Measurements from ENCODE around the gene SFRP5. TPM values are rescaled to one million over a fixed set of nuclear protein-coding genes. Genes with fewer than 3 reads are reported as not detected.

The SFRP5 gene
- total and polyA plus RNA-seq, 2 of the 13 experiments (the other 11 are each of a cell fraction or from before 2014, with no cell fraction given): 0.32 to 1.7 TPM

GRCh38 chr10:97736403-97736901 is 35.3 kb downstream of the SFRP5 start (continued):
- TF ChIP-seq, protein P1, sequence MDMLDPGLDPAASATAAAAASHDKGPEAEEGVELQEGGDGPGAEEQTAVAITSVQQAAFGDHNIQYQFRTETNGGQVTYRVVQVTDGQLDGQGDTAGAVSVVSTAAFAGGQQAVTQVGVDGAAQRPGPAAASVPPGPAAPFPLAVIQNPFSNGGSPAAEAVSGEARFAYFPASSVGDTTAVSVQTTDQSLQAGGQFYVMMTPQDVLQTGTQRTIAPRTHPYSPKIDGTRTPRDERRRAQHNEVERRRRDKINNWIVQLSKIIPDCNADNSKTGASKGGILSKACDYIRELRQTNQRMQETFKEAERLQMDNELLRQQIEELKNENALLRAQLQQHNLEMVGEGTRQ (IDR thresholded peaks at IDR 0.05; ENCODE audit: low read depth, low read length): no peak
- TF ChIP-seq, protein P1 (CRISPR knock-in tag; IDR thresholded peaks at IDR 0.05; ENCODE audit: borderline replicate concordance): 0 out of 2 replicates have a peak, but pooled peaks have one; percentile 53
- no peak for TF ChIP-seq MAFK (conservative IDR thresholded peaks at IDR 0.05 in 1 of 2, IDR thresholded peaks at IDR 0.05 in 1 of 2; ENCODE audit: low read length in 2 of 2)
- TF ChIP-seq ATF7 (IDR thresholded peaks at IDR 0.05): no peak
- TF ChIP-seq ATF7 (CRISPR knock-in tag; IDR thresholded peaks at IDR 0.05): no peak
- TF ChIP-seq KDM4B (CRISPR knock-in tag; IDR thresholded peaks at IDR 0.05): no peak
- TF ChIP-seq, protein P2, sequence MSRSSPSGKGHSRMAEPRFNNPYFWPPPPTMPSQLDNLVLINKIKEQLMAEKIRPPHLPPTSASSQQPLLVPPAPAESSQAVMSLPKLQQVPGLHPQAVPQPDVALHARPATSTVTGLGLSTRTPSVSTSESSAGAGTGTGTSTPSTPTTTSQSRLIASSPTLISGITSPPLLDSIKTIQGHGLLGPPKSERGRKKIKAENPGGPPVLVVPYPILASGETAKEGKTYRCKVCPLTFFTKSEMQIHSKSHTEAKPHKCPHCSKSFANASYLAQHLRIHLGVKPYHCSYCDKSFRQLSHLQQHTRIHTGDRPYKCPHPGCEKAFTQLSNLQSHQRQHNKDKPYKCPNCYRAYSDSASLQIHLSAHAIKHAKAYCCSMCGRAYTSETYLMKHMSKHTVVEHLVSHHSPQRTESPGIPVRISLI (CRISPR knock-in tag; IDR thresholded peaks at IDR 0.05; ENCODE audit: borderline replicate concordance): no peak
- 0 out of 2 replicates have a peak, but pooled peaks have one; percentile 6 for TF ChIP-seq CHCHD3 (CRISPR knock-in tag; IDR thresholded peaks at IDR 0.05)
- no peak for TF ChIP-seq TCF7 (IDR thresholded peaks at IDR 0.05; ENCODE audit: low read depth)
- no peak for TF ChIP-seq ZNF24 (IDR thresholded peaks at IDR 0.05)
- TF ChIP-seq, protein P3, sequence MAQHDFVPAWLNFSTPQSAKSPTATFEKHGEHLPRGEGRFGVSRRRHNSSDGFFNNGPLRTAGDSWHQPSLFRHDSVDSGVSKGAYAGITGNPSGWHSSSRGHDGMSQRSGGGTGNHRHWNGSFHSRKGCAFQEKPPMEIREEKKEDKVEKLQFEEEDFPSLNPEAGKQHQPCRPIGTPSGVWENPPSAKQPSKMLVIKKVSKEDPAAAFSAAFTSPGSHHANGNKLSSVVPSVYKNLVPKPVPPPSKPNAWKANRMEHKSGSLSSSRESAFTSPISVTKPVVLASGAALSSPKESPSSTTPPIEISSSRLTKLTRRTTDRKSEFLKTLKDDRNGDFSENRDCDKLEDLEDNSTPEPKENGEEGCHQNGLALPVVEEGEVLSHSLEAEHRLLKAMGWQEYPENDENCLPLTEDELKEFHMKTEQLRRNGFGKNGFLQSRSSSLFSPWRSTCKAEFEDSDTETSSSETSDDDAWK (CRISPR knock-in tag; IDR thresholded peaks at IDR 0.05): no peak
- no peak for TF ChIP-seq YEATS2 (CRISPR knock-in tag; IDR thresholded peaks at IDR 0.05; ENCODE audit: borderline replicate concordance)
- no peak for TF ChIP-seq MTF1 (CRISPR knock-in tag; IDR thresholded peaks at IDR 0.05)
- TF ChIP-seq ZNF768 (CRISPR knock-in tag; IDR thresholded peaks at IDR 0.05): no peak
- 0 out of 4 replicates have a peak, but pooled peaks of 1 of the 2 experiments have one; percentile 17 for TF ChIP-seq NR2F1 (CRISPR knock-in tag; IDR thresholded peaks at IDR 0.05)
- no peak for TF ChIP-seq HOXA5 (CRISPR knock-in tag; IDR thresholded peaks at IDR 0.05)
- no peak for TF ChIP-seq ZNF589 (CRISPR knock-in tag; conservative IDR thresholded peaks at IDR 0.05)
- TF ChIP-seq ZNF841 (CRISPR knock-in tag; IDR thresholded peaks at IDR 0.05; ENCODE audit: borderline replicate concordance): no peak
- peak; percentile 67; the same call in 1 of the 2 replicates for TF ChIP-seq ZNF3 (CRISPR knock-in tag; IDR thresholded peaks at IDR 0.05)
- no peak for TF ChIP-seq ATF7-NPFF (CRISPR knock-in tag; IDR thresholded peaks at IDR 0.05; ENCODE audit: low read depth)
- no peak for TF ChIP-seq ZNF605 (CRISPR knock-in tag; IDR thresholded peaks at IDR 0.05)
- TF ChIP-seq, protein P4, sequence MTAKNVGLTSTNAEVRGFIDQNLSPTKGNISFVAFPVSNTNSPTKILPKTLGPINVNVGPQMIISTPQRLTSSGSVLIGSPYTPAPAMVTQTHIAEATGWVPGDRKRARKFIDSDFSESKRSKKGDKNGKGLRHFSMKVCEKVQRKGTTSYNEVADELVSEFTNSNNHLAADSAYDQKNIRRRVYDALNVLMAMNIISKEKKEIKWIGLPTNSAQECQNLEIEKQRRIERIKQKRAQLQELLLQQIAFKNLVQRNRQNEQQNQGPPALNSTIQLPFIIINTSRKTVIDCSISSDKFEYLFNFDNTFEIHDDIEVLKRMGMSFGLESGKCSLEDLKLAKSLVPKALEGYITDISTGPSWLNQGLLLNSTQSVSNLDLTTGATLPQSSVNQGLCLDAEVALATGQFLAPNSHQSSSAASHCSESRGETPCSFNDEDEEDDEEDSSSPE (CRISPR knock-in tag; IDR thresholded peaks at IDR 0.05): no peak
- TF ChIP-seq ZEB1 (IDR thresholded peaks at IDR 0.05; ENCODE audit: insufficient replicate concordance, low read depth): no peak
- no peak for TF ChIP-seq TRIM22 (IDR thresholded peaks at IDR 0.05)
- TF ChIP-seq NCOA2 (CRISPR knock-in tag; IDR thresholded peaks at IDR 0.05): no peak
- no peak for TF ChIP-seq SCMH1 (CRISPR knock-in tag; IDR thresholded peaks at IDR 0.05; ENCODE audit: borderline replicate concordance)
